OCI-LY3 (cell line): Measurements from ENCODE around the gene PATZ1.

ENCODE experiments used
- CTCF ChIP-seq: fragments of 200-600, 300-600 bp; sonication (generic); IDR thresholded peaks from 2 replicates; pipeline ENCODE4 v1.5.1; 2014; ENCODE audit warnings: antibody characterized with exemption, low read length, low read depth
- EZH2phosphoT487 ChIP-seq: fragments of 200-600 bp; shearing (Covaris generic); IDR thresholded peaks from 2 replicates; pipeline ENCODE4 v1.6.1; 2018; ENCODE audit warnings: antibody characterized with exemption, mixed run types, low read depth

- TF ChIP-seq CTCF (no peak), EZH2phosphoT487 (no peak)
These were observed 11.8 kb downstream of the PATZ1 start for GRCh38 chr22:31334329-31334728.
